ENCODE results near the gene FNDC11.

Gene FNDC11

DNA sequence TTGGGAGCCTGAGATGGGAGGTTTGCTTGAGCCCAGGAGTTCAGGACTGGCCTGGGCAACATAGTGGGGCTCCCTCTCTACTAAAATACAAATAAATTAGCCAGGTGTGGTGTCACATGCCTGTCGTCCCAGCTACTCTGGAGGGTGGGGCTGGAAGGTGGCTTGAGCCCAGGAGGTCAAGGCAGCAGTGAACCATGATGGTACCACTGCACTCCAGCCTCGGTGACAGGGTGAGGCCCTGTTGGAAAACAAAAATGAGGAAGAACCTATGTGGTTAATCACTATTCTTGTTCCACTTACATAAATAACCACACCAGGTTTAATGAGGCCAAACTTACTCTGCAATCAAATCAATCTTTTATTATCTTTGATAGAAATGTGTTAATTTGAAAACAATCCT lies 28.0 kb upstream of the FNDC11 start:
- DNase-seq, result no peak

DNA sequence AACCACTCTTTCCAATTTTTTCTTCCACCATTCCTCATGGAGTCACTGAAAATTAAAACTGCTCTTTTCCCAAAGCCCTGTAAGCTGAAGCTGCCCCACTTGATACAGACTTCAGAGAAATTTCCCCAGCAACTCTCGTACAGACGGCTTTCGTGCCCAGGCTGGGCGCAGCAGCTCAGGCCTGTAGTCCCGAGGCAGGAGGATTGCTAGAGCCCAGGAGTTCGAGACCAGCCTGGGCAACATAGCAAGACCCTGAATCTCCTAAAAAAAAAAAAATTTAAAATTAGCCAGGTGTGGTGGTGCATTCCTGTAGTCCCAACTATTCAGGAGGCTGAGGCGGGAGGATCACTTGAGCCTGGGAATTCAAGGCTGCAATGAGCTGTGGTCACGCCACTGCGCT lies 26.8 kb upstream of the FNDC11 start:
- no peak for DNase-seq

DNA sequence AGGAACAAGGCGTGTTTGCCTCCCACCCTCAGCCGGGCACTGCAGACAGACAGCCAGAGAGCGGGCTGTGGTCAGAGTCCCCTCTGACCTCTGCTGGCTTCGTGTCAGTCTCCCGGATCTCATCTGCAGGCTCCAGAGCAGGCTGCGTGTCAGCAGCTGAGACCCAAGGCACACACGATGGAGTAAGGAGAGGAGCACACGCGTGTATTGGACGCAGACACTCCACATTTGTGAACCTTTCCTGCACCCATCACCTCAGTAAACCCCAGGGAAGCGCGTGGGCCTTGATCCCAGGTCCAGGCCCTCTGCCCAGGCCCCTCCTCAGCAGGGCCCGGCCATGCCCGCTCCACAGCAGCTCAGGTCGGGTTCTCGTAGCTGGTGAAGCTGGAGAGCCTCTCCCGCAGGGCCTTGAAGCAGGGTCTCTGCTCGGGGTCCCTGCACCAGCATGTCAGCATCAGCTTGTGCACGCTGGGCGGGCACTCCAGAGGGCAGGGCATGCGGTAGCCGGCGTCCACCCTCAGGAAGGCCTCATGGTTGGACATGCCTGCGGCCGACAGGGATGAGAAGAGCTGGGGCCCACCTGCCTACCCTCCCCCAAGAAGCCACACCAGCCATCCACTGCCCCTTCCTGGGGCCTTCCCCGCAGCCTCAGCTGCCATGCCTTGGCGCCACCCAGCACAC lies 24.6 kb upstream of the FNDC11 start:
- no peak for DNase-seq

DNA sequence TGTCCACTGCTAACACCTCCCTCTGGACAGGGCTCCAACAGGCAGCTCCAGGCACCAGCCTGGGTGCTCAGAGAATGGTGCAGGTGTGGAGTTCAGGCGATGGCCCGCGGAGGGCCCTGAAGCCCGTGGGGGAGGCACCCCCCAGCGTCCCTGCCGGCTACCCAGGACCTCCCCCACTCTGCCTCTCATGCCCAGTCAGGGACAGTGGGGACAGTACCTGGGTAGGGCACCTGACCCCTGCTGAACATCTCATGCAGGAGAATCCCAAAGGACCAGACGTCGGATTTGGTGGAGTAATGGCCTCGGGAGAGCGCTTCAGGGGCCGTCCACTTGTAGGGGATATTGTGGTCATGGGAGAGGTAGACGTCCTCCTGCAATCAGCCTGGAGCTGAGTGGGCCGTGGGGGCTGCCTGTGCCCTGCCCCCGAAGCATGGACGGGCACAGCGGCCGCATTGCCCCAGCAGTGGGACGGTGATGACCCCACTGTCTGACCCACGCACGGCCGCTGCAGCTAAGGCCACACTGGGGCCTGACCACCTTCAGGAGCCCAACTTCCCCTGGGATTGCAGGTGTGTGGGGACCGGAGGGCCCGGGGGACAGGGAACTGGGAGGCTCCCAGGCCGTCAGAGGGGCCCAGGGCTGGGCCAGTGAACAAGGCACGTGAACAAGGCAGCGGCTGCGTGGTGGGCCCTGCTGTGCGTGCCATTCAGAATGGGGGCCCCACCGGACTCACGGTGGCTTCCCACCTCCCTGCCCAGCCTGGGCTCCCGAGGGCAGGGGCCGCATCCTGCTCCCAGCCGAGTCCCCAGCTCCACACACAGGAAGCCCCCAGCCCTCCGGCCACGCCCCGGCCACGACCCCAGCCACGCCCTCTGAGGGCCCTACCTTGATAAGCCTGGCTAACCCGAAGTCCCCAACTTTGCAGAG lies 23.8 kb upstream of the FNDC11 start:
- no peak for DNase-seq

DNA sequence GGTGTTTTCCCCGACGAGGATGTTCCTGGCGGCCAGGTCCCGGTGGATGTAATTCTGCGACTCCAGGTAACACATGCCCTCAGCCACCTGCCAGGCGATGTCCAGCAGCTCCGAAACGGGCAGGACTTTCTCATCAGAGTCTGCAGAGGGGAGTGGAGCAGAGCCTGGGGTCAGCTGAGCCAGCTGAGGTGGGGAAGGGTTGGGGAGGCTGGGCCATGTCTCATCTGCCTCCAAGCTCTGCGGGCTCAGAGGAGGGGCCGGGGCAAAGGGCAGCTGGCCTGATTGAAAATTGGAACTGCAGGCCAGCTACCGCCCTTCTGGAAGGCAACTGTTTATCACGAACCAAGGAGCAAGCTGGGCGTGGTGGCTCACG lies 23.2 kb upstream of the FNDC11 start:
- DNase-seq, result no peak

DNA sequence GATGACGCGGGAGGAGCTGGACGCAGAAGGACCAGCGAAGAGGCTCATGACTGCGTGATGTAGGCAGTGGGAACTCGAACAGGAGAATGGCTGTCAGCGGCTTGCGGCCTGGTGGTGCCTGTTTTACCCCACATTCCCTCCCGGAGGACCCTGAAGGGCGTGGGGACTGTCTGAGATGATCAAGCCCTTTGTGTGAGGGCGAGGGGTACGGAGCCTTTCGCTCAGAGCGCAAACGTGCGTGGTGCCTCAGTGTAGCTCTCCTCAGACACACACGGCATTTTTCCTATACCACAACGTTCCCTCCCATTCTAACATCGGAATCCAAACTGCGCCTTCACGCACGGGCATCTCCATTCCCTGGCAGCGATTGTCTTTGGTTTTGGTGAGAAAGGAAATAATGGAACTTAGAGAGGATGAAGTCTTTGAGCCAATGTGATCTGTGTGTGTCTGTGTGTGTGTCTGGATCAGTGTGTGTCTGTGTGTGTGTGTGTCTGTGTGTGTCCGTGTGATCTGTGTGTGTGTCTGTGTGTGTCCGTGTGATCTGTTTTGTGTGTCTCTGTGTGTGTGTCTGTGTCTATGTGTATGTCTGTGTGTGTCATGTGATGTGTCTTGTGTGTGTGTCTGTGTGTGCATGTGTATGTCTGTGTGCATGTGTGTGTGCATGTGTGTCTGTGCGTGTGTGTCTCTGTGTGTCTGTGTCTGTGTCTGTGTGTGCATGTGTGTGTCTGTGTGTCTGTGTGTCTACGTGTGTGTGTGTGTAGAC lies 22.1 kb upstream of the FNDC11 start:
- DNase-seq, result no peak

DNA sequence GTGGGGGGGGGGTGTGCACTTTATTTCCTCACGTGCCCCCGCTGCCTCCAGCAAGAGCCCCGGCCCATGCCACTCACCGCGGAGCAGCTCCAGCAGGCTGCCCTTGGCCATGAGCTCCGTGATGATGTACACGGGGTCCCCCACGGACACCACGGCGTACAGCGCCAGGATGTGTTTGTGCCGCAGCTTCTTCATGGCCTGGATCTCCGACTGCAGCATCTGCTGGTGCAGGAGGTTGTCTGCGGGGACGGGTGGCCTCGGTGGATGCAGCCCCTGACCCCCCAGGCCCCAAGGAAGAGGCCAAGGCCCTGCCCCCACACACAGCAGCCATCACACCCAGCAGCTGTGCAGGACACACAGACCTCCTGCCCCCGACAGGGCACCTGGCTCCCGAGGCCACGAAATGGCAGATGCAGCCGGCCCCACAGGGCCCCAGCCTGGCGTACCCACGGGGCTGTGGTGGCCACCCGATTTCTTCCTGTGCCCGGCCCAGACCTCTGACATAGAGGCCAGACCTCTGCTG lies 21.4 kb upstream of the FNDC11 start:
- no peak for DNase-seq

DNA sequence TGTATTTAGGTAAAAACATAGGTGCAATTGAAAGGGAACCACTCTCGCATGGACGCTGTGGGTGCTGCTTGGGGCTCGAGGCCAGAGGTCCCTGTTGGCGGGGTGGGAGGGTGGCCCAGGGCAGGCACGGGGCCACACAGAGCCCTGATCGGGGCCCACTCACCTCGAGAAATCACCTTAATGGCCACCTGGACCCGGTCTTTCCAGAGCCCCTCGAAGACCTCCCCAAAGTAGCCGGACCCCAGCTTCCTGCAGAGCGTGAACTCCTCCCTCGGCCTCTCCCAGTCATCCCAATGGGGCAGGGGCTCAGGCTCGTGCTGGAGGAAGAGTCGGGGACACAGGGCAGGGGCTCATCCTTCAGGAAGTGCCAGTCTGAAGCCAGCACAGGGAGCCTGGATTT lies 20.6 kb upstream of the FNDC11 start:
- DNase-seq, result no peak

DNA sequence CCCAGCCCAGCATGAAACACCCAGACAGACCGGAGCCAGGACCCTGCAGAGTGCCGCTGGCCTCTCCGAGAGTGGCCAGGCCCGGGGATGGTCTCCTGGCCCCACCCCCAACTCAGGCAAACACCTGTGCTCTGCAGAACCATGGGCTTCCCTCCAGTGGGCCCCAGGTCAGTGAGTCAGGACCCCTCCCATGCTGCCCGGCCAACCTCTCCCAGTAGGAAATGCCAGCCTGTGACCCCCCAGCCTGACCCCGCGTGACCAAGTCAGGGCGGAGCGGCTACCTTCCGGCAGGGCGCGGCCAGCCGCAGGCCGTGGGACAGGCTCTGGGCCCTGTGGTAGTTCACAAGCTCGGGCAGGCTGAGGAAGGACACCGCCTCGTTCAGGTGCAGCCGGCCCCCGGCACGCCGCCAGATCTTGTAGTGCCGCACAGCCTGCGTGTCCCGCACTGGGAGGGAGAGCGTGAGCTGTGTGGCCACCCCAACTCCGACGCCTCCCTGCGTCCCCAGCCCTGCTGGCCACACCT lies 20.0 kb upstream of the FNDC11 start:
- no peak for DNase-seq

DNA sequence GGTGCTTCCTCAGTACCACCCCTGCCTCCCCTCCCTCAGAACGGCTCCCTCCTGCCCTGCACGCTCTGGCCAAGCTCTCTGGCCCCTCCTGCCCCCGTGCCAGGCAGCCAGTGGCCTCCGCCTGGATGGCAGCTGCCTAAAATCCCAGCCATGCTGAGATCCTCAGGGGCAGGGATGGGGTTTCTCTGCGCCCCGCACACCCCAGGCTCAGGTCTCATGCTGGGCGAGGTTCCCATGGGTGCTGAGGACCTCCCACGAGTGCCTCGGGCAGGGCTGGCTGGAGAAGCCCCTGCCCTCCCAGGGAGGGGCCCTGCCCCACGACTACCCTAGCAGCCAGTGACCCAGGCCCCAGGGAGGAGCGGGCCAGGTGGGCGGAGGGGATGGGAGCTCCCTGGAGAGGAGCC lies 19.5 kb upstream of the FNDC11 start:
- DNase-seq, result no peak

DNA sequence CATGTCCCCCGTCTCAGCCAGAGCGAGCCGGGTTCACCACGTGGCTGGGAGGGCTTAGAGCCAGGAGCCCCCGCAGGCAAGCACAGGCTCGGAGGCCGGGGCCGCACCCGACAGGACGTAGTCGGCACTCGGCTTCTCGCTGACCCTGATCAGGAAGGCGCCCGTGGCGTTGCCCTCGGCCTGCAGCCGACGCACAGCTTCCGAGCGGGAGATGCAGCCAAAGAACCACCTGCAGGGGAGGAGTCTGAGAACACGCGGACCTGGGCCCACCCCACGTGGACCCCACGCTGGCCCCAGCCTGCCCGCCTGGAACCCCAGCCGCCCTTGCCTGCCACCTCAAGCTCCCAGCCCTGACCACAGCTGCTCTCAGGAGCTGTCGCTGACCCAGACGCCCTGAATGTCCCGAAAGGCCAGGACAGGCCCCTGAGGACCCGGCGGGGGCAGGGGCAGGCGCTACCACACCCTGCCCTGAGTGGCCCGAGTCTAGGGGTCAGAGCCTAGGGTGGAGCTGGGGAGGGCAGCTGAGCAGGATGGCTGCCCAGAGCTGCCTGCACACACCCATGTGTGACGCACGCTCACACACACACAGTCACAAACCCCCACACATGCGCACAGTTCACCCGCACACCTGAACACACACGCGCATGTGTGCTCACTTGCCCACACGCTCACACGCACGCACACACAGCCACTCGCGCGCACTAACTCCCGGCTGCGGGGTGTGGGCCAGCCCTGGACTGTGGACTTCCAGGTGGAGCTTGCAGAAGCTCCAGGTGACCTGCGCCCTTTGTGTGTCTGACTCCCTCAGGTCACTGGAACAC lies 18.9 kb upstream of the FNDC11 start:
- DNase-seq, result no peak

DNA sequence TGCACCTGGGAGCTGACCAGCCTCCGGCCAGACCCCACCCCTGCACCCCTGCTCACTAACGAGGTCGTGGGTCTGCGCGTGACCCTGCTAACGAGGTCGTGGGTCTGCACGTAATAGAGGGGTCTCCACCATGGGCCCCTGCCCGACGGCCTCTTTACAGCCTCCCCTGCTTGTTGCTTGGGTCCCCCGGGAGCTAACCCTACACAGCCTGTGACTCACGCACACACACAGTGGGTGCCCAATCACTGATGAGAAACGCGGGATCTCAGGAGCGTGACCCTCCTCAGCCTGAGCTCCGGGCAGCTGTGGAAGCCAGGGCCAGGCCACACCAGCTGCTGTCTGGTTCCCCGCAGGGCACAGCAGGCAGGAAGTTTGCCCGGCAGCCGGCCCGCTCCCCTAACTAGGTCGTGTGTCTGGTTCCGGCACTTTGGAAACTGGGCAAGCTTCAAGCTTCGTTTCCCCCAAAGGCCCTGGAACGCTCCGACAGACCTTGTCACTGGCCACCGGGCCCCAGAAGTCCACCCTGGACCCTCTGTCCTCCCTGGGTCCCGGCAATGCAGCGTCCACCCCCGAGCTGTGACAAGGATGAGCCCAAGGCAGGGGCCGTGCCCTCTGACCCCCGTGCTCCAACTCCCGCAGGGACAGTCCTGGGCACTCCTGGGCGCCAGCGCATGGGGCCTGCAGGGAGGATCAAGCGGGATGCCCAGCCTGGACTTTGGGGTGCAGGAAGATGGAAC lies 17.6 kb upstream of the FNDC11 start:
- DNase-seq, result peak; percentile 45

DNA sequence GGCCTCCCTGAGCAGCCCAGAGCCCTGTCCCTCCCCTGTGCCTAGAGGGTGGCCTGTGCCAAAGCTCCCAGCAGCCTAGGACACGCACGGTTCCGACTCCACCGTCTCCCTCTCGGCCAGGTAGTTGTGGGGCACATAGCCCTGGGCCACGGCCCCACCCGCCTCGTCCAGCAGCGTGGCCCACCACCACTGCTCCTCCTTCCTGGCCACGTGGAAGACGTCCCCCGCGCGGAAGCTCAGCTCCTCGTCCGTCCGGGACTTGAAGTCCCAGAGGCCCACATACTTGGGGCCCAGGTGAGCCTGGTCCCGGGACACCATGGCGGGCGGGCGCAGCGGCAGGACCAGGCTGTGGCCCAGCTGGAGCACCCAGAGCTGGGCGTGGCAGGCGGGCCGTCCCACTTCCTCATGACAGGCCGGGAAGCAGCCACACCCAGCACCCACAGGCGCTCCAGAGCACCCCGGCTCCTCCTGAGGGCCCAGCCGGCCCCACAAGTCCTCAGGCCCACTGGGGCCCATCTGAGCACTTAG lies 16.9 kb upstream of the FNDC11 start, which contains the start of gene PTK6:
TSS of gene PTK6 (minus strand) at position 380 of the 528 bp plus-strand sequence. CDS start at position 318, 62 bp downstream.
- DNase-seq, result no peak

DNA sequence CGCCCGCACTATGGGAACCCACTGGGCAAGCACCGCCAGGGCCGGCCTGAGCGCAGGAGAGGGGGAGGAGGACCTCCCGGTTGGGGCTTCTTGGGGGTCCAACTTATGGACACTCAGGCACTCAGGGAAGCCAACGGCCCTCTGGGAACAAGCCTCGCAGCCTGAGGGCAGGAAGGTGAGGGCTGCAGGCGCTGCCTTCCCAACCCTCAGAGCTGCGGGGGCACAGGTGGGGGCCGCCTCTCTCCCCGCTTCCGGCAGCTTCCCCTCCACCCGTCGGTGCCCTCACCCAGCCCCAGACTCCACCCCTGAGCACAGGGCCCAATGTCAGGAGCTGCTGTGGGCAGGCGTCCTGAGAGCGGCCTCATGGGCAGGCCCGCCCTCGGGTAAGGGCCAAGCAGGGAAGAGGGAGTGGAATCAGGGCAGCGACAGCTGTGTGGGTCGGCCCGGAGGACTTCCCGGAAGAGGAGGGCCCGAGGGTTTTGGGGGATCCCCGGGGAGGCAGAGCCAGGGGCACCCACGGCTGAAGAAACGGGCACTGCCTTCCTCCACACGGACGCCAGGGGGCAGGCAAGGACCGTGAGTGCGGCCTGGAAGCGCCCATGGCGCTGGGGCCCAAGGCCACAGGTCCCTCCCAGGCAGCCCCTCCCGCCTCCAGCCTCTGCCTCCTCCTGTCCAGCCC lies 16.3 kb upstream of the FNDC11 start:
- peak; percentile 79 for DNase-seq

DNA sequence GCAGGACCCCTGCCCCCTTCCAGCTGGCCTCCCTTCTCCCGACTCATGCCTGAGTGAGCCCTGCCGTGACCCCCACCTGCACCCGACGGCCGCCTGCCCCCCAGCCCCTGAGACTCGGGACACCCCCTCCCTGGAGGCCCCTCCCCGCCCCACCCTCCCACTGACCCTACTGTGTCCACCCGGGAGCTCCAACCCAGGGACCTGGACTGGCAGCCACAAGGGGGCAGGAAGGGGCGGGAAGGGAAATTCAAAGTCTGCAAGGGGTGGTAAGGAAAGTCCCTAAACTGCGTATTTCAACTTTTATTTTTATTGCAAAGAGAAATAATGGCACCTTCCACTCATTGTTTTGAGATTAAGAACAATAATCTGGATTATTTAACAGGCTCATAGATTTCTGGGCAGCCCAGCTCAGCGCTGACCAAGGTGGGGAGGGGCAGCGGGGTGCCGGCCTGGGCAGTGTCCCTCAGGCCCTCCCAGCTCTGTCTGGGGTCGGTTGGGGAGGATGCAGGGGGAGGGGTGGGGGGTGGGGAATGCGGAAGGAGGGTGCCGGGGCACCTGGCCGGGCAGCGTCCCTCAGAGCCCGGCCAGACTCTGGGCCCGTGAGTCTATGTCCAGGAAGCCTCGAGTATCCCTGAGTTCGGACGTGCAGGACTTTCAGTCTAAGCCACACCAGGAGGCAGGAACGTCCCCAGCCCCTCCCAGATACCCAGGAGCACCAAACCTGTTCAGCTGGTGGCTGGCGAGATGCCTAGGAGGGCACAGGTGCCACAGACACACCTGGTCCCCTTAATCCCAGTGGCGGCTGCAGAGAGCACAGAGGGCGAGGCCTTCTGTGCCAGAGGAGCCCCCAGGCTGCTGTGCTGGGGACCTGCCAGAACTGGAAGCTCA lies 15.5 kb upstream of the FNDC11 start:
- no peak for DNase-seq

DNA sequence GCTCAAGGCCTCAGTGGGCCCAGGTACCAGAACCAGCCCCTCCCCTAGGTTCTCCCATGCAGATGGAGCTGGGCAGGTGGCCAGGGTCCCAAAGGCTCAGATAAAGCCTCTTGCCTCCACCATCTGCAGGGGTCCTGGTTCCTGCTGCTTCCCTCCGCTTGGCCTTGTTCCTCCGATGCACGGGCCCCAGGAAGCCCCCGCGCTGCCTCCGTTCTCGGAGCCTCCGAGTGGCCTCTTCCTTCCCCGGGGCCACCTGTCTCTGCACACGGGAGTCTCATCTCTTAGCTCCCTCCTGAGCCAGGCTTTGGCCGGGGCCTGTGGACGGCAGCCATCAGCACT lies 14.9 kb upstream of the FNDC11 start:
- no peak for DNase-seq

DNA sequence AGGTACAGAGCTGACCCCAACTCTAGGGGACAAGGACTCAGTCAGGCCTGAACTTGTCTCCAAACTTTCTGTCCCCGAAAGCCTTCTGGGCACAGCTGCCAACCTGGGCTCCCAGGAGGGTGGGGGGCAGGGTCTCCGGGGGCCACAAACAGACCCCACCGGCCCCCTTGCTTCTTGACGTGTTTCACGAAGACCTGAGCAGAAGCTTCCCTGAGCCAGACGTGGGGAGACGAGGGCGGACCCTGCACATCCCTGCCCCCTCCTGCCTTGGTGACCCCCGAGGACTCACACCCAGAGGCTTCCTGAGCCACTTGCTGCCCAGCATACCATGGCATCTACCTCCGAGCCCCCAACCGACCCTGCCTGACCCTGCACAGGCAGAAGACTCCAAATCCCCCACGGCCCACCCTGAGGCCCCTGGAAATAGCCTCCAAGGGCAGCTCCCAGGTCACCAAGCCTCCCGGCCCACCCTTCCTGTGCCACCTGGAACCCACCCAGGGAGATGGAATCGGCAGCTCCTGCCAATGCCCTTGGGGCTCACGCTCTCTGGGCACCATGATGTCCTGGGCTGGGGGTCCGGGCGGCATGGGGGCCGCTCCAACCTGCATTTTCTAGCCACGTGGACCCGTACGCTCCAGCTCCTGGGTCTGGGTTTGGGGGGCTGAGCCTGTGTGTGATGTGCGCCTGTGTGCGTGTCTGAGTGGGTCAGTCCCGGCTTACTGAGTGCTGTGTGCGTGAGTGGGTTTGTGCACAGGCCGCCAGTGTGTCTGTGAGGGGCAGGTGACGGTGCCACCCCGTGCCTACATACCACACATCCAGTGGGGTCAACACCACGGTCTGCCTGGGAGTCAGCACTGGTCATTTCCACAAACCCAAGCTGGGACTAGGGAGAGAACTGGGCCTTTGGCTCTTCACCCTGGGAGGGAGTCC lies 14.3 kb upstream of the FNDC11 start:
- DNase-seq, result no peak
